ENCODE data around the gene ZNF570. TPM values are rescaled to one million over a fixed set of nuclear protein-coding genes. Genes with fewer than 3 reads are reported as not detected.

The ZNF570 gene
- 1.4 and 9.6 TPM in 2 replicates for total RNA-seq

GRCh38 chr19:37468961-37469777 is at the start of gene ZNF570:
Gene ZNF570, plus strand, starts transcription at chr19:37469356. Its CDS starts 999 bp downstream, at chr19:37470355.

GRCh38 chr19:37466798-37467607 is 2.2 kb upstream of the ZNF570 start, which contains the start of gene ZNF569:
Gene ZNF569, minus strand, starts transcription at chr19:37467444. Its CDS starts 22,523 bp downstream, at chr19:37444921.

GRCh38 chr19:37506387-37507166 is 37.4 kb downstream of the ZNF570 start, which contains the start of gene ZNF793:
Gene ZNF793, plus strand, starts transcription at chr19:37506939. Its CDS starts 16,501 bp downstream, at chr19:37523440.

Other genes starting within 250 kb of the ZNF570 start
- 0.86 and 6.0 TPM in 2 replicates for gene ZNF527, start 98.3 kb upstream of the ZNF570 start, total RNA-seq
- gene ZNF569, start 1.9 kb upstream of the ZNF570 start, total RNA-seq, result 3.9 and 4.0 TPM in 2 replicates
- 0.58 and 1.1 TPM in 2 replicates for gene ZNF793, start 37.6 kb downstream of the ZNF570 start, total RNA-seq
- 0.86 and 0.89 TPM in 2 replicates for gene ZNF571, start 125.4 kb downstream of the ZNF570 start, total RNA-seq
- gene ZNF540, start 125.5 kb downstream of the ZNF570 start, total RNA-seq, result 0.29 TPM in 1 of 2 replicates, not detected in the other
- 4.8 and 5.2 TPM in 2 replicates for gene ZFP30, start 186.1 kb downstream of the ZNF570 start, total RNA-seq